Gastroesophageal sphincter (tissue), 3 donors: ENCODE data around the gene MAPK1.

Experiments used
- EP300 ChIP-seq: sonication (generic); formaldehyde crosslinking; IDR thresholded peaks from one replicate; pipeline ENCODE4 v1.6.1; 2017; ENCODE audit warnings: antibody characterized with exemption, mild to moderate bottlenecking
- TF ChIP-seq, protein P1 (sequence below), 4 experiments: fragments of 200-600 bp in 2 of 4; fragments of 450-650 bp in 2 of 4; sonication (generic) in 1 of 4; IDR thresholded peaks; one replicate each; pipeline ENCODE4 v1.5.1; 2017 to 2019; ENCODE audit warnings: antibody characterized with exemption in 4 of 4, mild to moderate bottlenecking in 2 of 4, moderate library complexity in 2 of 4

DNA sequence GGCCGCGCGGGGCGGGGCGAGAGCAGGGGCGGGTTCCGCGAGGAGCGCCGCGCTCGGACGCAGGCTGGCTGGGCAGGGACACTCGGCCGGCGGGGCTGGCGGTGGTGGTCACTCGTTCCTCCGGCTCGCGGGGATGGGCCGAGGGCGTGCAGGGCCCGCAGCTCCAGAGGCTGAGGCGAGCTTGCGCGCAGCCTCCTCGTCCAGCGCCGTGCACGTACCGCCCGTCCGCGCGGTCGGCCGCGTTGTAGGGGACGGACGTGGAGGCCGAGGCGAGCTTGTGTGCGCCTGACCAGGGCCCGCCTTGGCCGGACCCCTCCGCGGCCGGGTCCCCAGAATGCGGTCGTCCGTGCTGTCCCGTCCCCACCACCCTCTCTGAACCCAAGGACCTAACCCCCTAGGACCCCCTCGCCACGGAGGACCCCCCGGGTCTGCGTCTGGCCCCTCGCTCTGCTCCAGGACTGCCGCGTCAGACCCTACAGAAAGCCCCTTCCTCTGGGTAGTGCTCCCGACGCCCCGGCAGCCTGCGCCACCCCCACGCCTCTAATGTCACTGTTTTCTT is 131.3 kb downstream of the MAPK1 start:
- TF ChIP-seq, protein P1, sequence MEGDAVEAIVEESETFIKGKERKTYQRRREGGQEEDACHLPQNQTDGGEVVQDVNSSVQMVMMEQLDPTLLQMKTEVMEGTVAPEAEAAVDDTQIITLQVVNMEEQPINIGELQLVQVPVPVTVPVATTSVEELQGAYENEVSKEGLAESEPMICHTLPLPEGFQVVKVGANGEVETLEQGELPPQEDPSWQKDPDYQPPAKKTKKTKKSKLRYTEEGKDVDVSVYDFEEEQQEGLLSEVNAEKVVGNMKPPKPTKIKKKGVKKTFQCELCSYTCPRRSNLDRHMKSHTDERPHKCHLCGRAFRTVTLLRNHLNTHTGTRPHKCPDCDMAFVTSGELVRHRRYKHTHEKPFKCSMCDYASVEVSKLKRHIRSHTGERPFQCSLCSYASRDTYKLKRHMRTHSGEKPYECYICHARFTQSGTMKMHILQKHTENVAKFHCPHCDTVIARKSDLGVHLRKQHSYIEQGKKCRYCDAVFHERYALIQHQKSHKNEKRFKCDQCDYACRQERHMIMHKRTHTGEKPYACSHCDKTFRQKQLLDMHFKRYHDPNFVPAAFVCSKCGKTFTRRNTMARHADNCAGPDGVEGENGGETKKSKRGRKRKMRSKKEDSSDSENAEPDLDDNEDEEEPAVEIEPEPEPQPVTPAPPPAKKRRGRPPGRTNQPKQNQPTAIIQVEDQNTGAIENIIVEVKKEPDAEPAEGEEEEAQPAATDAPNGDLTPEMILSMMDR (IDR thresholded peaks at IDR 0.05): no peak
- no peak for TF ChIP-seq EP300
